LHCN-M2 (cell line): Measurements from ENCODE around the gene MAPK9. TPM values are rescaled to one million over a fixed set of nuclear protein-coding genes. Genes with fewer than 3 reads are reported as not detected.

Experiments
- DNase-seq: peaks from one replicate; pipeline ENCODE4 v3.0.0-alpha.2; 2012; ENCODE audit warnings: low read depth
- total RNA-seq: library from RNA; depleted of rRNA; stranded (reverse); fragments of >200 nt; gene quantifications from 2 replicates; pipeline ENCODE4 v1.2.3, GENCODE V29; 2014

MAPK9 gene
- total RNA-seq, 1 experiment from 2014 or later = 33.8 TPM

DNA sequence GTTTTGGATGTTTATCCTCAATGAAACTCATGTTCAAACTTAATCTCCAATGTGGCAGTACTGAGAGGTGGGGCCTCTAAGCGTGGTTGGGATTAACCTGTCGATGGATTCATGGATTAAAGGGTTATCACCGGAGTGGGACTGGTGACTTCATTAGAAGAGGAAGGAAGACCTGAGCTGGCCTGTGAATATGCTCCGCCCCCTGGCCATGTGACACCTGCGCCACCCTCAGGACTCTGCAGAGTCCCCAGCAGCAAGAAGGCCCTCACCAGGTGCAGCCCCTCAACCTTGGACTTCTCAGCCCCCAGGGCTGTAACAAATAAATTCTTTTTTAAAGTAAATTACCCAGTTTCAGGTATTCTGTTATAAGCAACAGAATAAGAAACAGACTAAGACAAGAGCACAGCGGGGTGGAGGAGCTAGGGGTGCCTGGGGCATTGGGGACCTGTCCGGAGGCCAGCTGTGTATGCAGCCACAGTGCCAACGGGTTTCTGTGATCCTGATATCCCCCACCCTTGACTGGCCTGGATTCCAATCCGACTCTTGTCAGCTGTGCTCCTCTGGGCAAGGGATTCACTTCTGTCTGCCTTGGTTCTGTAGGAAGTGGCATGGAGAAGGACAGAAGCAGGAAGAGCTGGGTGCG, 3.2 kb upstream of the MAPK9 start:
- no peak for DNase-seq

GRCh38 chr5:180294411-180294810, 2.5 kb upstream of the MAPK9 start:
- no peak for DNase-seq

DNA sequence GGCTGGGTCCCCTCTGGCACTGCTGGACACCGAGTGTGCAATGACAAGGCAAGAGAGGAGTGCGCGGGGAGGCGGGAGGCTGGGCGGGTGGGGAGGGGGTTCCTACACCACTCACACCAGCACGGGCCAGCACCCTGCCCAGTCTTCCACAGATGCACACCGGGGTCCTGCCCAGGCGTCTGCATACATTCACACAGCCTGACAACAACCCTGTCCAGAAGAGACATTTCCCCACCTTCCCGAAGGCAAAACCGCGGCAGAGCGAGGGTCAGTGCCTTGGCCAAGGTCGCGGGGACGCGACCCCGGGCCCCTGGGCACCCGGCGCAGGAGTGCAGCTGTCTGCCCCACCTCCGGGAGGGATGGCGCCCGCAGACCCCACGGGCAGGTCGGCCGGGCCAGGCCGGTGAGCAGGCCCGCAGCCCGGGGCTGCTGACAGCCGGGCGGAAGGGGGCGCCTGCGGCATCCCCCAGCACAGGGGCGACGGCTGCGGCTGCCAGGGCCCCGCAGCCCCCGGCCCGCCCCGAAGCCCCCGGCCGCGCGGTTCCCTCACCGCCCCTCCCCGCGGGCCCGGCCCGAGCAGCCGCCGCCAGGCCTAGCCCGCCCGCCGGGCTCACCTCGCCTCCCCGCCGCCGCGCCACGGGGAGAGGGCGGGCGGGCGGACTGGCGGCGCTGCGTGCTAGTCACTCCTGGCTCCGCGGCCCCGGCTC, 496 bp downstream of the MAPK9 start:
- no peak for DNase-seq

DNA sequence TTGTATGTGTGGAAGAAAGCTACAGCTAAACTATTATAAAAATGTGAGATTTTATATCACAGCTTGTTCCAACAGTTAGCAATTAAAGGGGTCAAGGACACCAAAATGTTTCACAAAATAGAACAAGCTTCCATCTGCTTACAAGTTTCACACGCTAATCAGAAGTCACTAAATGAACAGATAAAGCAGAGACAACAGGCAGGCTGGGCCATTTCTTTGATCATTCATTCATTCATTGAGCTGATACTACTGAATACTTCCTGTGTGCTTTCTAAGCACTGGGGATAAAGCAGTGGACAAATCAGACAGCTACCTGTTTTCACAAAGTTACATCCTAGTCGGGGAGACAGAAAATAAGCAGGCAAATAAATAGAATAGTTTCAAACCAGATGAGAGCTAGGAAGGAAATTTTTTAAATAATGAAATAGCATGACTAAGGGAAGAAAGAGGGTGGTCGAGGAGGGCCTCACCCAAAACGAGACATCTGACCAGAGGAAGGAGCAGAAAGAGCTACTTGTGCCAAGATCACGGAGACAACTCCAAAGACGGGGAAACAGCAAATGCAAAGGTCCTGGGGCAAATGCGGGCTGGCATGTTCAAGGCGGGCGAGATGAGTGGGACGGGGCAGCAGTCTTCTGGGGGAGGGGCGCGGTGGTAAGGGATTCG, 1.2 kb downstream of the MAPK9 start:
- no peak for DNase-seq

DNA sequence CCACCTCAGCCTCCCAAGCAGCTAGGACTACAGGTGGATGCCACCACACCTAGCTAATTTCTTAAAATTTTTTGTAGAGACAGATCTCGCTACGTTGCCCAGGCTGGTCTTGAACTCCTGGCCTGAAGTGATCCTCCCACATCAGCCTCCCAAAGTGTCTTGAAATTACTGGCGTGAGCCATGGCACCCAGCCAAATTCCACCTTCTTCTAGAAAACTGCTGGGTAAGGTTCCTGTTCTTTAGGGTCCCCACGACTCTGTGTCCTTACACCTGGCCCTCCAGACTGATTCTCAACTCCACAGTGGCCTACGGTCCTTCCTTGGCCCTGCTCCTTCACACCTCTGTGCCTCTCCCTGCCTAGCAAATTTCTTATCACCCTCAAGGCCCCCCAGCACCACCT, 1.9 kb downstream of the MAPK9 start:
- DNase-seq = no peak

DNA sequence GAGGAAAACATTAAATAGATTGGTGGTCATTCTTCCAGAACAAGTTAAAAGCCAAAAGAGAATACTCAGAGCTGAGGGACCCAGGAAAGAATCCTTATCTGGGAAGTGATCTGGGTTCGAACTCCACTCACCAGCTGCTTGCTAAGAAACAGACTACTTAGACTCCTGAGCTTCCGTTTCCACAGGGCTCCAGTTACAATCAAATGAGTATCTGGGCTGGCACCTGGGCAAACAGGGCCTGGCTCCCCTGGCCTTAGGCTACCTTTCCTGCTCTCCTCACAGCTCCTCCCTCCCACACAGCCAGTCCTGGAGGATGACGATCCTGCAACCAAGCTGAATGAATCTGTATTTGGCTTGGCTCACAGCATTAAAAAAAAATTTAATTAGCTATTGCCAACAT, 2.5 kb downstream of the MAPK9 start:
- no peak for DNase-seq

DNA sequence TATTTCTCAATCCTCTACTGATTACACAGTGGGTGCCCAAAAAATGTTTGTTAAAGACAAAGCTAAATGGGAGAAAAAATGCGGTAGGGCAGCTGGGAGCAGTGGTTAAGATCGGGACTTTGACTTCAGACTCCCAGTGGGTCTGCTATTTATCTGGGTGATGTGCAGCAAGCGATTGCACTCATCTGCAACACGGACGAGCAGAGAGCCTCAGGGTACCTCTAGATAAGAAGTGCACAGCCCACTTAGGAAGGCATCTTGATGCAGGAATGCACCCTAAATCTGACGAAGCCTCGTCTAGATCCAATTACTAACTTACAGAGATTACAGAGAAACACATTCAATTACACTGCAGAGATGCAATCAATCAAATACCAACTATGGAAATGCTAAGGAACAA, 4.0 kb downstream of the MAPK9 start:
- DNase-seq = no peak

DNA sequence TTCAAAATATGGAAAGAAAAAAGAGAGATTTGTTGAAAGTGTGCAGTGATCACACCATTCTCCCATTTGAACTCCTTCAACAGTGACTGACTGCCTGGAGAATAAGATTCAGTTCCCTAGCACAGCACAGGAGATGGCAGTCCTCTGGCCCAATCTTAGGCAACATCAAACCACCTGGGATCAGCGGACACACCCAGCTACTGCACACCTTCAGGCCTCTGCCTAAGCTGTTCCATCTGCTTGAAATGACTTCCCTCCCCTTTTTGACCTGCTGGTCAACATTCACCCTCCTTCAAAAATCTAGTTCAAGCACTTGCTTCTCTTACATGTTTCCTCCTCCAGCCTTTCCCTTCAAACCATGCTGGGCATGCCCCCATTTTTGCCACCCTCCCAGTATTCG, 4.5 kb downstream of the MAPK9 start:
- DNase-seq = no peak

- DNase-seq = no peak
Observed at GRCh38 chr5:180284149-180284548, 7.7 kb downstream of the MAPK9 start.

- no peak for DNase-seq
Observed at GRCh38 chr5:180283026-180283615, 8.8 kb downstream of the MAPK9 start.

GRCh38 chr5:180282281-180282680, 9.6 kb downstream of the MAPK9 start:
- no peak for DNase-seq

- no peak for DNase-seq
Observed at GRCh38 chr5:180281706-180282105, 10.2 kb downstream of the MAPK9 start.

GRCh38 chr5:180274695-180275094, 17.2 kb downstream of the MAPK9 start:
- no peak for DNase-seq

- DNase-seq = no peak
Observed at GRCh38 chr5:180271221-180271620, 20.7 kb downstream of the MAPK9 start.

- peak; percentile 25 for DNase-seq
Observed at GRCh38 chr5:180259260-180259611, 32.6 kb downstream of the MAPK9 start.

DNA sequence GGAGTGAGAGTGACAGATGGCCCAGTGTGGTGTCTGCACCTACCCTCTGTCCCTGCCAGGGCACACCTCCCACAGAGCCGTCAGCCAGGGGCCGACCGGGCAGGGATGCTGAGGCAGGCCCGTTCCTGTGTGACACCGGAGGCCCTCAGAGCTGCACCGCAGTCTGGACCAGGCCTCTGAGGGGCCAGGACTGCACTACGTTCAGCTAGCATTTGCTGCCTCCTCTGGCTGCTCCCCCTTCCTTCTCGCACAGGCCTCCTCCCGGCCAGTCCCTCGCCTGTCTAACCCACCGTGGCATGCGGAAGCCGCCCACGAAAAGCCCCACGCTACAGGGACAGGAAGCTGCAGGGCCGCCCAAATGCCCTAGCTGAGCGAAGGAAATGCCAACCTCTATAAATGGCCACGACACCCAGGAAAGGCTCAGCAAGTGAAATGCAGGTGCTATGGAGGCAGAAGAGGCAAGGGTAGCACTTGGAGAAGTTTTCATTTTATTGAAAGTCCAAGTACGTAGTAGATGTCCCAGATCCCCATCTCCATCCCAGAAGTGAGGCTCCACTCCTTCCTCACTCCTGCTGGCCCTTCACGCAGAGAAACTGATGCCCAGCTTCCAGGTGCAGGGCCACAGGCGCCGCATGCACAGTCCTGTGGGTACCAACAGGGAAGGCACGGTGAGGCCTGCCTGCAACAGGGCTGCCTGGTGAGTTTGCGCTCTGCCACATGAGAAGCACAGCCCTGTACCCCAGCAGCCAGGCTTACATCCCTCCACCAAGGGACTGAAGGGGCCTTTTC, 38.7 kb downstream of the MAPK9 start:
- DNase-seq = peak; percentile 13

DNA sequence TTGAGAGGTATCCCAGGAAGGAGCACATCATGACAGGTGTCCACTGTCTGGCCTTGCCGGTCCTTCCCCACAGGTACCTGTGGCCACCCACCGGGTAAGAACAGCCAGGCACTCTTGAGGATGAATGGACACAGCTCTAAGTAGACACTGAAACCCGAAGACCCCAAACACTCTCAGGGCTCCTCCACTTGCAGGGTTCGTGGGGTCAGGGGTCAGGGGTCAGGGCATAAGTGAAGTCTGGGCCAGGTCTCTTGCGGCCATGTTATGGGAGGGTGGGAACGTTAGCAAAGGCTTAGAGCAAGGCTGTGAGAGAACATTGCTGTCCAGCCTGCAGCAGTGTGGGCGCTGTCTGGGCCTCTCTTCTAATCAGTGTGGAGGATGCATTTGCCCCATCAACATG, 40.0 kb downstream of the MAPK9 start:
- DNase-seq = no peak

GRCh38 chr5:180251141-180251540, 40.7 kb downstream of the MAPK9 start:
- no peak for DNase-seq

DNA sequence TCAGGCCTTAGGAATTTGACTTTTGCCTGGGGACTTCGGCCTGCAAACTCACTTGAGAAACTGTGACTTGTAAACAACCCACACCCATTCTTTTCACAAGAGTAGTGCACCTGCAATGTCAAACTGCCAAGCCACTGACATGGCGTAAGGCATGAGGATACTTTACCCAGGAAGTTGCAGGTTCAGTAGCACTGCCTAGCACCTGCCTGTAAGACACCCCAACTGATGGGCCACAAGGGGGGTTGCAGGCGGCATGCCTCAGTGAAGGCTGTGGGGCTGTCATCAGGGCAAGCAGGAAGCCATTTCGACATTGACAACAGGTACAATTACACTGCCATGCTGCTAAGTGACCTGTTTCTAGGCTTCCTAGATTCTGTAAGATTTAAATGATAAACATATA, 41.6 kb downstream of the MAPK9 start:
- no peak for DNase-seq

- DNase-seq = no peak
Observed at GRCh38 chr5:180241600-180241999, 50.3 kb downstream of the MAPK9 start.

- no peak for DNase-seq
Observed at GRCh38 chr5:180238631-180239030, 53.3 kb downstream of the MAPK9 start.

DNA sequence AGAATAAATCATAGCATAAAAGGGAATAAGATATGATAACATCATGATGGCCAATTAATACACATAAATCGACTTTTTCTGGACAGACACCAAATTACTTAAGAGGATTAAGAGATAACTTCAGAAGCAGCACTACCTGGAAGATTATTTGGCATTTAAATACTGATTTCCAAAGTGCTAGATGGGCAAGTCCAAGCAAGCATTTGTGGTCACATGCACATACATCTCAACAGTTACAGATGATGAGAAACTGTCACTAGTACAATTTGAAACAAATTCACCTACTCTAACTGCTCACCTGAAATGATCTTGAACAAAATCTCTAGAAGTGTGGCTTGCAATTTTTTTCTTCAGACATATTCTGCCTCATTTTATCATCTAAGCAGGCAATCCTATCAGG, 56.0 kb downstream of the MAPK9 start:
- no peak for DNase-seq
